GM13976 (cell line): ENCODE results near the gene ITPR1.

Experiments used
- DNase-seq: peaks from one replicate; pipeline ENCODE4 v3.0.0; 2012; ENCODE audit warnings: low spot score
- in situ Hi-C: fragments of 300-500 bp; cut with MboI; formaldehyde crosslinking; loops from one replicate; pipeline ENCODE4 v1.12.0; 2022; ENCODE audit warnings: low sequenced_read_pairs, mixed read lengths, inconsistent platforms; ENCODE audit not compliant: unreplicated experiment
- TF ChIP-seq, protein P1 (sequence below): IDR thresholded peaks from 2 replicates; pipeline ENCODE4 v1.5.1; 2012; ENCODE audit warnings: borderline replicate concordance, mild to moderate bottlenecking; ENCODE audit not compliant: insufficient read depth; ENCODE audit errors: extremely low read depth, missing control alignments, control extremely low read depth

ITPR1 gene

DNA sequence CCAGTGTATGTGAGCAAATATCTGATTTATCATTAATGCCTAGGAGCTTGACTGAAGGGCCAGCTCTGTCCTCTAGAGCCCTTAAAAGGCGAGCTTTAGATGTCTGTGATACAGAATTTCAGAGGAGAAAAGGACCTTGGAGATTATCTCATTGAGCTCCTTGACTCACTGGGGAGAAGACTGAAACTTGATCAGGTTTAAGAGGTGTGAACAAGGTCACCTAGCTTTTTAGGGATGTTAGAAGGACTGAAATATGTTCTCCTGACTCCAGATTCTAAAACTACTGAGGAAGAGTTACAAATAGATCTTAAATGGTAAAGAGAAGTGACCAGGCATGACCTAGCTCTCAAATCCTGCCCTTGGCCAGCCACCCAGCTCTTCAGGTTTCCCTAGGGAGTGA is 292.4 kb downstream of the ITPR1 start:
- no peak for DNase-seq
- in situ Hi-C loops, result no loop called here
- TF ChIP-seq, protein P1, sequence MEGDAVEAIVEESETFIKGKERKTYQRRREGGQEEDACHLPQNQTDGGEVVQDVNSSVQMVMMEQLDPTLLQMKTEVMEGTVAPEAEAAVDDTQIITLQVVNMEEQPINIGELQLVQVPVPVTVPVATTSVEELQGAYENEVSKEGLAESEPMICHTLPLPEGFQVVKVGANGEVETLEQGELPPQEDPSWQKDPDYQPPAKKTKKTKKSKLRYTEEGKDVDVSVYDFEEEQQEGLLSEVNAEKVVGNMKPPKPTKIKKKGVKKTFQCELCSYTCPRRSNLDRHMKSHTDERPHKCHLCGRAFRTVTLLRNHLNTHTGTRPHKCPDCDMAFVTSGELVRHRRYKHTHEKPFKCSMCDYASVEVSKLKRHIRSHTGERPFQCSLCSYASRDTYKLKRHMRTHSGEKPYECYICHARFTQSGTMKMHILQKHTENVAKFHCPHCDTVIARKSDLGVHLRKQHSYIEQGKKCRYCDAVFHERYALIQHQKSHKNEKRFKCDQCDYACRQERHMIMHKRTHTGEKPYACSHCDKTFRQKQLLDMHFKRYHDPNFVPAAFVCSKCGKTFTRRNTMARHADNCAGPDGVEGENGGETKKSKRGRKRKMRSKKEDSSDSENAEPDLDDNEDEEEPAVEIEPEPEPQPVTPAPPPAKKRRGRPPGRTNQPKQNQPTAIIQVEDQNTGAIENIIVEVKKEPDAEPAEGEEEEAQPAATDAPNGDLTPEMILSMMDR, result no peak

DNA sequence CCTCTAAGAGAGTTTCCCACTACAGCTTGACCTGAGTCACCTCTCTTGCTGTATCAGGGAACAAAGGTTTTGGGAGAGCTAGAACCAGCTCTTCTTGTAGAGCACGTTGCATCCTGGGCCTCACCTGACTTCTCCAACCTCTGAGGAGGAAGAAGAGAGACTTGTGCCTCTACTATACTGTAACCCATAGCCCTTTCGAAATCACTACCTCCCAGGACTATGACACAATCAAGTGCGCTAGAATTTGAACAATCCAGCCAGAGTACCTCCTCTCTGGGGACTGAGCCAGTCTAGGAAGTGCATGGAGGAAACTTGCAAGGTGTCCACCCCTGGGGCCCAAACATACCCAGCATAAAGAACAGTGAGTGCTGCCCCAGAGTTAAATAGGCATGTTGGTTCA is 293.3 kb downstream of the ITPR1 start:
- no peak for DNase-seq
- TF ChIP-seq, protein P1, result no peak
- in situ Hi-C loops, result no loop called here

DNA sequence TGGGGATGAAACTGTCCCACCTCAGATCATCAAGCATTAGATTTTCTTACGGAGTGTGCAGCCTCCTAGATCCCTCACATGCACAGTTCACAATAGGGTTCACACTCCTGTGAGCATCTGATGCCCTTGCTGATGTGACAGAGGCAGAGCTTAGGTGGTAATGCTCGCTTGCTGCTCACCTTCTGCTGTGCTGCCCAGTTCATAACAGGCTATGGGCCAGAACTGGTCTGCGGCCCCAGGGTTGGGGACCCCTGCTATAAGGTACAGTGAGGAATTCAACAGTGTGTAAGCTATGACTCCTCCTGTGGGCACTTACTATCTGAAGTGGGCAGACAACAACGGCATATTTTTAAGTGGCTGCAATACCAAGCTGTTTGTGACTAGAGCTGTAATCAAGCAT is 298.2 kb downstream of the ITPR1 start:
- TF ChIP-seq, protein P1, result no peak
- no peak for DNase-seq
- in situ Hi-C loops, result no loop called here

DNA sequence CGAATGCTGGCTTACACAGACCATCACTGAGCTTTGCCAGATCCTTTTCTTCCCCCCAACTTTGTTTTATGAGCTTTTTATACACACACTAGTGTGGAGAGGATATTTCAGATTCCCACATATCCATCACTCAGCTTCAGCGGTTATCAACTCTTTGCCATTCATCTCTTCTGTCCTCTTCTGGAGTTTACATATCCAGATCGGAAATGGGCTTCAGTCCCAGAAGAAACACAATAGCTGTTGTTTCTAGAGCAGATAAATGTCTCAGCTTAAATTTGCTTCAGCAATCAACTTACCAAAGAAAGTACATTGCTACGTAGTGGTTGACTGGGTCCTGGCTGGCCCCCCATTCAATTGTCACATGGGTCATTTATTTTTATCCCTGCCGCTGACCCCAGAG is 300.2 kb downstream of the ITPR1 start:
- in situ Hi-C loops, result no loop called here
- DNase-seq, result no peak
- TF ChIP-seq, protein P1, result no peak

DNA sequence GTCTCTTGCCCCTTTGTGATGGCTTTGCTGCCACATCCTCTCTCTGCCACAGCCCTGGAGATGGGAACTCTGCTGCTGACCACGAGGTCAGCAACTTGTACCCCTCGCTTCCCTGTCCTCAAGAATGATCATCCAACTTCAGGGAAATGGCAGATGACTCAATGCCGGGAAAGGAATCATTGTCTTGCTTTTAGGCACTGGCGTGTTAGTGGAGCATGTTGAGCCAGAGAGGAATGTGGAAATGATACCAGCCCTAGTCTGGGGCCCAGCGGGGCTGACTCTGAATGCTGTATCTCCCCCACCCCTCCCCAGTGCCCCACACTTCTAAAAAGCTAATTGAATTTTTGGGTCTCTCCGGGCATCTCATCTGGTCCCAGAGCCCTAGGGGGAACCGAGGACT is 301.2 kb downstream of the ITPR1 start:
- TF ChIP-seq, protein P1, result no peak
- in situ Hi-C loops, result no loop called here

DNA sequence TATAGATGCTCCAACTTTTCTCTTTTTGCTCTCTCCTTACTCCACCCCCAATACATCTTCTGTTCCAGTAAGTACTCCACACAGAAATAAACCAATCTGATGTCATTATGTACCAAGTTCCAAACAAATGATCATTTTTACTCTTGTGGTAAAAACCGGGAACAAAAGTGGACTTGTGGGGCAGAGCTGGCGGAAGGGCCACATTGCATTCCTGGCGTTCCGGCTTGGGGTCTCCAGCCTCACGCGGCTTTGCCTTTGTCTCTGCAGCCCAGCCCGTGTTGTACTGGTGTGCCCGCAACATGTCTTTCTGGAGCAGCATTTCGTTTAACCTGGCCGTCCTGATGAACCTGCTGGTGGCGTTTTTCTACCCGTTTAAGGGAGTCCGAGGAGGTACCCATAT is 301.6 kb downstream of the ITPR1 start:
- TF ChIP-seq, protein P1, result no peak
- no peak for DNase-seq
- in situ Hi-C loops, result no loop called here

More for the DNA sequence above, 301.2 kb downstream of the ITPR1 start:
- no peak for DNase-seq

DNA sequence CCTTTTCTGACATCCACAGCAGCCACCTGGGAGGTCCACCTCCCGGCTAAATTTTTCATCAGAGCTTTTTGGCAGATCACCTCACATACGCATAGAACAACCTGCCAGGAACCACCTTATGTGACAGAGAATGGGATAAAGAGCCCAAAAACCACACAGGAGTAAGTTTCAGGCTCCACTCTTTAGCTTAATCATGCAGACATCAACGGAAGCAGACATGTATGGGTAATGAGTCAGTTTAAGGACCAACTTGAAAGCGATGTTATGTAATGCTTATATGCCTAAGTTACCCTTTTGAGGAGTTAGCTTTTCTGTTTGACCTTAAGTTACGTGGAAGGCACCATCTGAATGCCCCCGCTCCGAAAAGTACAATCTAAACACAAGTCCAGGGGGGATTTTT is 302.8 kb downstream of the ITPR1 start:
- TF ChIP-seq, protein P1, result no peak
- no peak for DNase-seq
- in situ Hi-C loops, result no loop called here
